Activated T-cell treated with anti-CD3 and anti-CD28 coated beads for 48 hours (primary cell): ENCODE measurements around the gene OSBPL10.

Source experiments
- DNase-seq: peaks from one replicate; pipeline ENCODE4 v3.0.0-alpha.2; 2020; ENCODE audit warnings: low read depth

OSBPL10 gene

GRCh38 chr3:31988271-31988670, 7.2 kb upstream of the OSBPL10 start:
- no peak for DNase-seq

- DNase-seq, result no peak
Observed at GRCh38 chr3:31985831-31986230, 4.8 kb upstream of the OSBPL10 start.

GRCh38 chr3:31984321-31984720, 3.3 kb upstream of the OSBPL10 start:
- DNase-seq, result no peak

- DNase-seq, result peak; percentile 31
Observed at GRCh38 chr3:31980530-31981205, 394 bp downstream of the OSBPL10 start.

- DNase-seq, result no peak
Observed at GRCh38 chr3:31979001-31979697, 1.9 kb downstream of the OSBPL10 start.

- DNase-seq, result no peak
Observed at GRCh38 chr3:31978553-31978952, 2.5 kb downstream of the OSBPL10 start.

GRCh38 chr3:31977736-31978135, 3.3 kb downstream of the OSBPL10 start:
- no peak for DNase-seq

- DNase-seq, result no peak
Observed at GRCh38 chr3:31976302-31976701, 4.8 kb downstream of the OSBPL10 start.

- no peak for DNase-seq
Observed at GRCh38 chr3:31974964-31975363, 6.1 kb downstream of the OSBPL10 start.

GRCh38 chr3:31974471-31974870, 6.6 kb downstream of the OSBPL10 start:
- no peak for DNase-seq

GRCh38 chr3:31973837-31974236, 7.2 kb downstream of the OSBPL10 start:
- DNase-seq, result no peak

GRCh38 chr3:31973081-31973480, 8.0 kb downstream of the OSBPL10 start:
- no peak for DNase-seq

GRCh38 chr3:31971607-31972006, 9.5 kb downstream of the OSBPL10 start:
- DNase-seq, result no peak

- no peak for DNase-seq
Observed at GRCh38 chr3:31968927-31969418, 12.1 kb downstream of the OSBPL10 start.

GRCh38 chr3:31968369-31968926, 12.6 kb downstream of the OSBPL10 start:
- no peak for DNase-seq

- no peak for DNase-seq
Observed at GRCh38 chr3:31967592-31967991, 13.5 kb downstream of the OSBPL10 start.

GRCh38 chr3:31966978-31967591, 14.0 kb downstream of the OSBPL10 start:
- DNase-seq, result no peak

- DNase-seq, result no peak
Observed at GRCh38 chr3:31962801-31963205, 18.3 kb downstream of the OSBPL10 start.

GRCh38 chr3:31960793-31961431, 20.1 kb downstream of the OSBPL10 start:
- no peak for DNase-seq

- DNase-seq, result no peak
Observed at GRCh38 chr3:31959951-31960792, 20.9 kb downstream of the OSBPL10 start.

- DNase-seq, result no peak
Observed at GRCh38 chr3:31959251-31959650, 21.8 kb downstream of the OSBPL10 start.
